HL-60 (cell line): ENCODE measurements around the gene NCSTN.

Experiments used
- CTCF ChIP-seq: IDR thresholded peaks from one replicate; pipeline ENCODE4 v1.5.1; 2011; ENCODE audit warnings: low read length, control low read depth, inconsistent platforms; ENCODE audit not compliant: insufficient read depth
- POLR2AphosphoS5 ChIP-seq: IDR thresholded peaks from 2 replicates; pipeline ENCODE4 v1.6.1; 2012; ENCODE audit warnings: low read depth

GRCh38 chr1:160397651-160398050 lies 54.5 kb downstream of the NCSTN start:
- TF ChIP-seq CTCF: no peak
- no peak for TF ChIP-seq POLR2AphosphoS5
